ENCODE measurements around the gene POLR1G. TPM values are rescaled to one million over a fixed set of nuclear protein-coding genes. Genes with fewer than 3 reads are reported as not detected.
A peak's percentile ranks its signal among the peaks of the same experiment; 100 is the strongest.

The POLR1G gene
- total and polyA plus RNA-seq, 9 of the 15 experiments (the other 6 are each of a cell fraction or from before 2014, with no cell fraction given): 3.0 to 50.1 (median 27.4) TPM

- TF ChIP-seq ZNF140 (CRISPR knock-in tag; IDR thresholded peaks at IDR 0.05) (no peak), SIX5 (IDR thresholded peaks at IDR 0.05; ENCODE audit: borderline replicate concordance in 1 of 2, insufficient read depth in 1 of 2, low read depth in 1 of 2, low read length in 2 of 2) (no peak), POLR2AphosphoS2 (IDR thresholded peaks at IDR 0.05; ENCODE audit: low read length) (no peak), RREB1 (CRISPR knock-in tag; IDR thresholded peaks at IDR 0.05) (no peak), PTTG1 (tag; IDR thresholded peaks at IDR 0.05; ENCODE audit: low read depth) (no peak), ERF (CRISPR knock-in tag; IDR thresholded peaks at IDR 0.05) (0 out of 2 replicates have a peak, but pooled peaks have one; percentile 49), RBM15 (IDR thresholded peaks at IDR 0.05; ENCODE audit: insufficient read depth, low read length) (no peak), MIER1 (IDR thresholded peaks at IDR 0.05; ENCODE audit: low read depth) (peak; percentile 37; the same call in 1 of the 2 replicates), BDP1 (IDR thresholded peaks at IDR 0.05; ENCODE audit: insufficient read depth, insufficient read length) (no peak), HNRNPL (IDR thresholded peaks at IDR 0.05; ENCODE audit: low read depth, low read length) (peak; percentile 79)
- TF ChIP-seq, protein P1, sequence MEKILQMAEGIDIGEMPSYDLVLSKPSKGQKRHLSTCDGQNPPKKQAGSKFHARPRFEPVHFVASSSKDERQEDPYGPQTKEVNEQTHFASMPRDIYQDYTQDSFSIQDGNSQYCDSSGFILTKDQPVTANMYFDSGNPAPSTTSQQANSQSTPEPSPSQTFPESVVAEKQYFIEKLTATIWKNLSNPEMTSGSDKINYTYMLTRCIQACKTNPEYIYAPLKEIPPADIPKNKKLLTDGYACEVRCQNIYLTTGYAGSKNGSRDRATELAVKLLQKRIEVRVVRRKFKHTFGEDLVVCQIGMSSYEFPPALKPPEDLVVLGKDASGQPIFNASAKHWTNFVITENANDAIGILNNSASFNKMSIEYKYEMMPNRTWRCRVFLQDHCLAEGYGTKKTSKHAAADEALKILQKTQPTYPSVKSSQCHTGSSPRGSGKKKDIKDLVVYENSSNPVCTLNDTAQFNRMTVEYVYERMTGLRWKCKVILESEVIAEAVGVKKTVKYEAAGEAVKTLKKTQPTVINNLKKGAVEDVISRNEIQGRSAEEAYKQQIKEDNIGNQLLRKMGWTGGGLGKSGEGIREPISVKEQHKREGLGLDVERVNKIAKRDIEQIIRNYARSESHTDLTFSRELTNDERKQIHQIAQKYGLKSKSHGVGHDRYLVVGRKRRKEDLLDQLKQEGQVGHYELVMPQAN (IDR thresholded peaks at IDR 0.05; ENCODE audit: borderline replicate concordance): peak; percentile 44; the same call in 1 of the 2 replicates
- TF ChIP-seq, protein P2, sequence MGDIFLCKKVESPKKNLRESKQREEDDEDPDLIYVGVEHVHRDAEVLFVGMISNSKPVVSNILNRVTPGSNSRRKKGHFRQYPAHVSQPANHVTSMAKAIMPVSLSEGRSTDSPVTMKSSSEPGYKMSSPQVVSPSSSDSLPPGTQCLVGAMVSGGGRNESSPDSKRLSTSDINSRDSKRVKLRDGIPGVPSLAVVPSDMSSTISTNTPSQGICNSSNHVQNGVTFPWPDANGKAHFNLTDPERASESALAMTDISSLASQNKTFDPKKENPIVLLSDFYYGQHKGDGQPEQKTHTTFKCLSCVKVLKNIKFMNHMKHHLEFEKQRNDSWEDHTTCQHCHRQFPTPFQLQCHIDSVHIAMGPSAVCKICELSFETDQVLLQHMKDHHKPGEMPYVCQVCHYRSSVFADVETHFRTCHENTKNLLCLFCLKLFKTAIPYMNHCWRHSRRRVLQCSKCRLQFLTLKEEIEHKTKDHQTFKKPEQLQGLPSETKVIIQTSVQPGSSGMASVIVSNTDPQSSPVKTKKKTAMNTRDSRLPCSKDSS (IDR thresholded peaks at IDR 0.05; ENCODE audit: low read depth, partially characterized antibody): no peak
- TF ChIP-seq, protein P3, sequence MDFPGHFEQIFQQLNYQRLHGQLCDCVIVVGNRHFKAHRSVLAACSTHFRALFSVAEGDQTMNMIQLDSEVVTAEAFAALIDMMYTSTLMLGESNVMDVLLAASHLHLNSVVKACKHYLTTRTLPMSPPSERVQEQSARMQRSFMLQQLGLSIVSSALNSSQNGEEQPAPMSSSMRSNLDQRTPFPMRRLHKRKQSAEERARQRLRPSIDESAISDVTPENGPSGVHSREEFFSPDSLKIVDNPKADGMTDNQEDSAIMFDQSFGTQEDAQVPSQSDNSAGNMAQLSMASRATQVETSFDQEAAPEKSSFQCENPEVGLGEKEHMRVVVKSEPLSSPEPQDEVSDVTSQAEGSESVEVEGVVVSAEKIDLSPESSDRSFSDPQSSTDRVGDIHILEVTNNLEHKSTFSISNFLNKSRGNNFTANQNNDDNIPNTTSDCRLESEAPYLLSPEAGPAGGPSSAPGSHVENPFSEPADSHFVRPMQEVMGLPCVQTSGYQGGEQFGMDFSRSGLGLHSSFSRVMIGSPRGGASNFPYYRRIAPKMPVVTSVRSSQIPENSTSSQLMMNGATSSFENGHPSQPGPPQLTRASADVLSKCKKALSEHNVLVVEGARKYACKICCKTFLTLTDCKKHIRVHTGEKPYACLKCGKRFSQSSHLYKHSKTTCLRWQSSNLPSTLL (IDR thresholded peaks at IDR 0.05): no peak
Observed at GRCh38 chr19:45443462-45444317, 37.2 kb downstream of the POLR1G start (continued).

Measured in K562 (cell line).